KMS-11 (cell line): Measurements from ENCODE around the gene TM7SF2.
"Not testable (repeated sequence)": the region's sequence is repeated elsewhere in the genome, so short reads cannot be mapped to it uniquely, and the experiment has no call there.

ENCODE experiments used
- H2AFZ ChIP-seq: fragments of 200-600 bp; sonication (generic); 2 replicates; pipeline ENCODE4 v1.6.1; 2016; ENCODE audit warnings: antibody characterized with exemption, mixed run types, low read depth
- H3K27ac ChIP-seq: fragments of 200-600 bp; sonication (generic); 2 replicates; pipeline ENCODE4 v1.6.1; 2016; ENCODE audit warnings: mild to moderate bottlenecking, mixed run types
- H3K27me3 ChIP-seq: fragments of 200-600 bp; sonication (generic); 2 replicates; pipeline ENCODE4 v1.6.1; 2017; ENCODE audit warnings: mild to moderate bottlenecking, low read depth, mixed run types, moderate library complexity; ENCODE audit not compliant: insufficient read depth
- H3K36me3 ChIP-seq: fragments of 200-600 bp; sonication (generic); 2 replicates; pipeline ENCODE4 v1.6.1; 2017; ENCODE audit warnings: mild to moderate bottlenecking, mixed run types; ENCODE audit not compliant: insufficient read depth
- H3K4me1 ChIP-seq: fragments of 200-600 bp; sonication (generic); 2 replicates; pipeline ENCODE4 v1.6.1; 2016; ENCODE audit warnings: mild to moderate bottlenecking, low read depth, mixed run types; ENCODE audit not compliant: poor library complexity, severe bottlenecking
- H3K4me2 ChIP-seq: fragments of 200-600 bp; sonication (generic); 2 replicates; pipeline ENCODE4 v1.7.0; 2016; ENCODE audit warnings: mild to moderate bottlenecking, mixed run types
- H3K4me3 ChIP-seq: fragments of 200-600 bp; sonication (generic); IDR thresholded peaks from 2 replicates; pipeline ENCODE4 v1.6.1; 2017; ENCODE audit warnings: low read depth, low read length, mixed read lengths; ENCODE audit not compliant: insufficient read depth
- H3K79me2 ChIP-seq: fragments of 200-600 bp; sonication (generic); 2 replicates; pipeline ENCODE4 v1.6.1; 2016; ENCODE audit warnings: low read depth, mixed run types; ENCODE audit not compliant: insufficient read depth
- H3K9ac ChIP-seq: fragments of 200-600 bp; sonication (generic); 2 replicates; pipeline ENCODE4 v1.6.1; 2016; ENCODE audit warnings: mild to moderate bottlenecking, mixed run types
- H4K20me1 ChIP-seq: fragments of 200-600 bp; sonication (generic); 2 replicates; pipeline ENCODE4 v1.6.1; 2016; ENCODE audit warnings: mild to moderate bottlenecking, mixed run types; ENCODE audit not compliant: insufficient read depth
- TF ChIP-seq, protein P1 (sequence below): fragments of 200-600 bp; sonication (generic); conservative IDR thresholded peaks from 2 replicates; pipeline ENCODE4 v1.6.1; 2017; ENCODE audit warnings: low read depth, mild to moderate bottlenecking, antibody characterized with exemption, low read length, moderate library complexity, mixed read lengths

The TM7SF2 gene

DNA sequence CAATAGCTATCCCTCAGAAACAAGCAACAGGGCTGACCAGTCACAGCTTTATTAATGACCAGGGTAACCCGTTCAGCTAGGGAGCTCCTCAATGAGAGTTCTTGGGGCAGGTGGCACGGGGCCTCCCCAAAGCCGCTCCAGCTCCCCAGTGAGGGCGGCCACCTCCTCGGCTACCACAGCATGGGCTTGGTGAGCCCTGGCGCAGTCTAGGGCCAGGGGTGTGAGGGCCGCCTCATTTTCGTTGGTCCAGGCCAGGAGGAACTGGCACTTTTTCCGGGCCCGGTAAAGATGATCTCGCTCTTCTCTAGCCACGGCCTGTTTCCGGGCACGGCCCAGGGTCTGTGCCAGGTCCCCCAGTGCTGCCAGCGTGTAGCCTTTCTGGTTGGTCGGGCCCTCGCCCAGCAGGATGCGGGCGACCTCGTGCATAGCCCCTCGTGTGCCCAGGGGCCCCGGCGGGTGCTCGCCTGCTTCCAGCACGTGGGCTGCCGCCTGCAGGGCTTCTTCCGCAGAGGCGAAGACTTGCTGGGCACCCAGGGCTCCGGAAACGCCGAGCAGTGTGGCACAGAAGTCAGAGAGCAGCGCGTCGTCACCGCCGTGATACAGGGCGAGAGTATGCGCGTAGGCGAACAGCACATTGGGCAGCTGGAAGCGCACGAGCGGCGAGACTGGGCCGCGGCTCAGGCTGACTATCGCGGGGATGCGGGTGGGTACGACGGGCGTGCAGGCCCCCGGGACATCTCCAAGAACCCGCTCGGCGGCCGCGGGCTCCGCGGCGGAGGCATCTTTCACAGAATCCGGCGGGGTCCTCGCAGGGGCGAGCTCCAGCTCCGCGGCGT lies 4.9 kb downstream of the TM7SF2 start:
- Histone ChIP-seq H3K36me3 (no peaks in the 10 kb centered on the region), H3K27me3 (no peaks in the 10 kb centered on the region), H3K27ac (peak overlapping the region; percentile 99), H4K20me1 (no peaks in the 10 kb centered on the region), H2AFZ (0 out of 2 replicates have a peak overlapping the region, but pooled peaks have one; percentile 6), H3K9ac (peak overlapping the region; percentile 95), H3K4me2 (peak overlapping the region; percentile 89), H3K79me2 (peaks cover 47% of the 10 kb centered on the region), H3K4me3 (no peak overlapping the region), H3K4me1 (peaks cover 46% of the 10 kb centered on the region)
- TF ChIP-seq, protein P1, sequence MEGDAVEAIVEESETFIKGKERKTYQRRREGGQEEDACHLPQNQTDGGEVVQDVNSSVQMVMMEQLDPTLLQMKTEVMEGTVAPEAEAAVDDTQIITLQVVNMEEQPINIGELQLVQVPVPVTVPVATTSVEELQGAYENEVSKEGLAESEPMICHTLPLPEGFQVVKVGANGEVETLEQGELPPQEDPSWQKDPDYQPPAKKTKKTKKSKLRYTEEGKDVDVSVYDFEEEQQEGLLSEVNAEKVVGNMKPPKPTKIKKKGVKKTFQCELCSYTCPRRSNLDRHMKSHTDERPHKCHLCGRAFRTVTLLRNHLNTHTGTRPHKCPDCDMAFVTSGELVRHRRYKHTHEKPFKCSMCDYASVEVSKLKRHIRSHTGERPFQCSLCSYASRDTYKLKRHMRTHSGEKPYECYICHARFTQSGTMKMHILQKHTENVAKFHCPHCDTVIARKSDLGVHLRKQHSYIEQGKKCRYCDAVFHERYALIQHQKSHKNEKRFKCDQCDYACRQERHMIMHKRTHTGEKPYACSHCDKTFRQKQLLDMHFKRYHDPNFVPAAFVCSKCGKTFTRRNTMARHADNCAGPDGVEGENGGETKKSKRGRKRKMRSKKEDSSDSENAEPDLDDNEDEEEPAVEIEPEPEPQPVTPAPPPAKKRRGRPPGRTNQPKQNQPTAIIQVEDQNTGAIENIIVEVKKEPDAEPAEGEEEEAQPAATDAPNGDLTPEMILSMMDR, result no peak

GRCh38 chr11:65117206-65118096 lies 5.8 kb downstream of the TM7SF2 start, which contains the start of gene ZNHIT2:
Gene ZNHIT2, minus strand, starts transcription at chr11:65117701. Its CDS starts 48 bp downstream, at chr11:65117653.
- TF ChIP-seq, protein P1, result peak; percentile 94
- H3K9ac ChIP-seq, result peak within 1 kb of the TSS; percentile 95
- H3K4me2 ChIP-seq, result peak within 1 kb of the TSS; percentile 89
- 0 out of 2 replicates have a peak within 1 kb of the TSS, but pooled peaks have one; percentile 6 for H2AFZ ChIP-seq
- H4K20me1 ChIP-seq, result no peaks in the 10 kb centered on the region
- H3K79me2 ChIP-seq, result peaks cover 50% of the 10 kb centered on the region
- H3K36me3 ChIP-seq, result no peaks in the 10 kb centered on the region
- peaks cover 46% of the 10 kb centered on the region for H3K4me1 ChIP-seq
- H3K27me3 ChIP-seq, result no peaks in the 10 kb centered on the region
- no peak within 1 kb of the TSS for H3K4me3 ChIP-seq
- H3K27ac ChIP-seq, result peak within 1 kb of the TSS; percentile 99

DNA sequence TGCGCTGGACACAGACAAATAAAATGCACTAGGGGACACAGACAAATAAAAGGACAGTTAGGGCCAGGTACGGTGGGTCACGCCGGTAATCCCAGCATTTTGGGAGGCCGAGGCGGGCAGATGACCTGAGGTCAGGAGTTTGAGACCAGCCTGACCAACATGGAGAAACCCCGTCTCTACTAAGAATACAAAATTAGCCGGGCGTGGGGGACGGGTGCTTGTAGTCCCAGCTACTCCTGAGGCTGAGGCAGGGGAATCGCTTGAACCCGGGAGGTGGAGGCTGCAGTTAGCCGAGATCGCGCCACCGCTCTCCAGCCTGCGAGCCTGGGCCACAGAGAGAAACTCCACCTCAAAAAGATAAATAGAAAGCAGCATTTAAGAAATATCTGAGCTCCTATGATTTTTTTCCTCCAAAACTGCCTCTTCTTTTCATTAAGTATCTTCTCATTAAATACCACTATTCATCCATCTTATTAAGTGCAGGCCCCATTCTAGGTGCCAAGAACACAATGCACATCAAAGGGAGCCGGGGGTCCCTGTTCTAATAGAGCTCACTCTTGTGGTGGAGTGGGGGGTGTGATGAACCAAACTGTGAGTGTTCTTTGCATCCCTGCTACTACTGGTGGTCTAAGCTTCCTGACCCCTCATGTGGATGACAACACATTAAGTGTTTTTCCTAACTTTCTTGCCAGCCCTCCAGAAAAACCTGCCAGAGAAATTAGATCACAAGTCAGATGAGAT lies 6.6 kb downstream of the TM7SF2 start:
- peaks cover 48% of the 10 kb centered on the region for H3K4me1 ChIP-seq
- H3K79me2 ChIP-seq, result peaks cover 57% of the 10 kb centered on the region
- no peaks in the 10 kb centered on the region for H4K20me1 ChIP-seq
- no peak overlapping the region; the same call in 1 of the 2 replicates for H3K4me2 ChIP-seq
- H3K9ac ChIP-seq, result no peak overlapping the region
- no peaks in the 10 kb centered on the region for H3K36me3 ChIP-seq
- TF ChIP-seq, protein P1, result no peak; the same call in 1 of the 2 replicates
- peak overlapping the region; percentile 6; the same call in 1 of the 2 replicates for H3K27ac ChIP-seq
- no peak overlapping the region for H3K4me3 ChIP-seq
- no peaks in the 10 kb centered on the region for H3K27me3 ChIP-seq
- no peak overlapping the region for H2AFZ ChIP-seq

DNA sequence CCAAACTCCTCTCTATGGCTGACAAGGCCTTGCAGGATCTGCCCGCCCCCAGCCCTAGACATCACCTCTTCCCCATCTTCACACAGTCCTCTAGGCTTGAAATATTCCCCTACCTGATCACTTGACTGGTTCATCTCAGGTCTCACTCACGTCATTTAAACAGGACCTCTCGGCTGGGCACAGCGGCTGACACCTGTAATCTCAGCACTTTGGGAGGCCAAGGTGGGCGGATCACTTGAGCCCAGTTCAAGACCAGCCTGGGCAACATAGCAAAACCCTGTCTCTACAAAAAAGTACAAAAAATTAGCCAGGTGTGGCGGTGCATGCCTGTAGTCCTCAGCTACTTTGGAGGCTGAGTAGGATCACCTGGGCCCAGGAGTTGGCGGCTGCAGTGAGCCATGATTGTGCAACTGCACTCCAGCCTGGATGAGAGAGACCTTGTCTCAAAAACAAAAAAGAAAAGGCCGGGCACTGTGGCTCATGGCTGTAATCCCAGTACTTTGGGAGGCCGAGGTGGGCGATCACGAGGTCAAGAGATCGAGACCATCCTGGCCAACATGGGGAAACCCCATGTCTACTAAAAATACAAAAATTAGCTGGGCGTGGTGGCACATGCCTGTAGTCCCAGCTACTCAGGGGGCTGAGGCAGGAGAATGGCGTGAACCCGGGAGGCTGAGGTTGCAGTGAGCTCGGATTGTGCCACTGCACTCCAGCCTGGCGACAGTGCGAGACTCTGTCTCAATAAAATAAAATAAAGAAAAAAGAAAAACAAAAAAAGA lies 7.4 kb downstream of the TM7SF2 start:
- H3K4me3 ChIP-seq, H3K27me3 ChIP-seq, H4K20me1 ChIP-seq, H2AFZ ChIP-seq, H3K9ac ChIP-seq, H3K36me3 ChIP-seq: not testable (repeated sequence)
- H3K27ac ChIP-seq, result peak overlapping the region; percentile 13; the same call in 1 of the 2 replicates
- H3K4me1 ChIP-seq, result peaks cover 52% of the 10 kb centered on the region
- peak overlapping the region; percentile 39; the same call in 1 of the 2 replicates for H3K4me2 ChIP-seq
- peaks cover 64% of the 10 kb centered on the region for H3K79me2 ChIP-seq
